Measurements from ENCODE around the gene TMEM87A. TPM values are rescaled to one million over a fixed set of nuclear protein-coding genes. Genes with fewer than 3 reads are reported as not detected.

TMEM87A gene
- total and polyA plus RNA-seq, 11 donors, result 9.3 to 30.8 (median 19.9) TPM

- intact Hi-C loops (cut with DNase I), result loop anchor here in 1 of 10 donors (5.0 kb wide), 1 partner anchor 52 kb away; no protein-coding TSS in a partner anchor
- Histone ChIP-seq H3K27me3 (no peaks in the 10 kb centered on the region), H3K9me3 (no peaks in the 10 kb centered on the region), H3K4me1 (peaks cover 0 to 7% (median 0%) of the 10 kb centered on the region in 12 donors), H3K36me3 (peaks cover 0 to 93% (median 90%) of the 10 kb centered on the region in 9 donors), H3K4me3 (no peak overlapping the region), H3K27ac (no peak overlapping the region)
- 84 to 87% (median 85%) methylated on average over 5 of the region's 5 CpGs for WGBS, 4 donors
- no peak for TF ChIP-seq CTCF (IDR thresholded peaks at IDR 0.05)
- TF ChIP-seq POLR2A (IDR thresholded peaks at IDR 0.05), result no peak
- ATAC-seq (no peak), DNase-seq (no peak)
Observed at GRCh38 chr15:42264795-42265194, 8.4 kb downstream of the TMEM87A start.

GRCh38 chr15:42253300-42253699 lies 19.9 kb downstream of the TMEM87A start:
- H3K36me3 ChIP-seq, result peaks cover 0 to 61% (median 51%) of the 10 kb centered on the region in 9 donors
- intact Hi-C loops (cut with DNase I), result no loop called here

DNA sequence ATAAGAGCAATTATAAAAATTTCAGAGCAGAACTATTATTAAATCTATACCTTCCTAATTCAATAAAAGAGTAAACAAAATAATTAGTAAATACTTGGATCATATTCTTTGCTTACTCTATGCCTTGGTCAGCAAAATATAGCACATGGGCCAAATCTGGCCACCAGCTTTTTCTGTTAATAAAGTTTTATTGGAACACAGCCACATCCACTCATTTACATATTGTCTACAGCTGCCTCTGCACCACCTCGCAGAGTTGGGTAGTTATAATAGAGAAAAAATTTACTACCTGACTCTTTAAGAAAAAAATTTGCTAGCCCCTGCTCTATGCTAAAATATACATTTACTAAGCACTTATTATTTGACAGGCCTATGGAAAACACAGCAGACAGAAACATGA lies 32.4 kb downstream of the TMEM87A start:
- 91 to 100% (median 98%) methylated on average over 1 of the region's 1 CpG for WGBS, 4 donors
- peaks cover 0 to 82% (median 67%) of the 10 kb centered on the region in 9 donors for H3K36me3 ChIP-seq

More at GRCh38 chr15:42253300-42253699, 19.9 kb downstream of the TMEM87A start:
- Histone ChIP-seq H3K27me3 (no peaks in the 10 kb centered on the region), H3K4me3 (no peak overlapping the region), H3K4me1 (no peaks in the 10 kb centered on the region), H3K27ac (no peak overlapping the region), H3K9me3 (peaks cover 0 to 5% (median 0%) of the 10 kb centered on the region in 12 donors)
- DNase-seq (no peak), ATAC-seq (no peak)
- 90 to 100% (median 94%) methylated on average over 2 of the region's 2 CpGs for WGBS, 4 donors
- TF ChIP-seq POLR2A (IDR thresholded peaks at IDR 0.05), result no peak

GRCh38 chr15:42239528-42240182 lies 33.6 kb downstream of the TMEM87A start:
- H3K4me1 ChIP-seq, result no peaks in the 10 kb centered on the region

More for the DNA sequence above, 32.4 kb downstream of the TMEM87A start:
- Histone ChIP-seq H3K27me3 (no peaks in the 10 kb centered on the region), H3K4me1 (no peaks in the 10 kb centered on the region), H3K4me3 (no peak overlapping the region), H3K9me3 (no peaks in the 10 kb centered on the region), H3K27ac (no peak overlapping the region)
- intact Hi-C loops (cut with DNase I), result no loop called here
- ATAC-seq, result no peak
- TF ChIP-seq POLR2A (IDR thresholded peaks at IDR 0.05), result no peak
- TF ChIP-seq CTCF (IDR thresholded peaks at IDR 0.05), result no peak
- no peak for DNase-seq

More at GRCh38 chr15:42239528-42240182, 33.6 kb downstream of the TMEM87A start:
- Histone ChIP-seq H3K27me3 (no peaks in the 10 kb centered on the region), H3K4me3 (no peak overlapping the region), H3K27ac (no peak overlapping the region), H3K9me3 (no peaks in the 10 kb centered on the region), H3K36me3 (peaks cover 0 to 93% (median 79%) of the 10 kb centered on the region in 9 donors)
- DNase-seq, result no peak
- ATAC-seq, result no peak
- intact Hi-C loops (cut with DNase I), result loop anchor here in 1 of 10 donors (10.0 kb wide), 1 partner anchor 195 kb away; no protein-coding TSS in a partner anchor
- TF ChIP-seq POLR2A (IDR thresholded peaks at IDR 0.05) (no peak), CTCF (IDR thresholded peaks at IDR 0.05) (no peak)

Measured in heart left ventricle (tissue), 16 donors.